WERI-Rb-1 (cell line): ENCODE data around the gene KRT2.

Experiments used
- DNase-seq: peaks from one replicate; pipeline ENCODE4 v3.0.0-alpha.2; 2020
- H3K27ac ChIP-seq: fragments of 250-450 bp; sonication (Bioruptor Pico); 2 replicates; pipeline ENCODE4 v1.5.1; 2020; ENCODE audit warnings: mild to moderate bottlenecking, moderate library complexity
- H3K27me3 ChIP-seq: fragments of 250-450 bp; sonication (Bioruptor Pico); 2 replicates; pipeline ENCODE4 v1.5.1; 2021; ENCODE audit warnings: mild to moderate bottlenecking, low read depth, moderate library complexity; ENCODE audit not compliant: insufficient read depth, severe bottlenecking
- H3K36me3 ChIP-seq: fragments of 250-450 bp; sonication (Bioruptor Pico); 2 replicates; pipeline ENCODE4 v1.5.1; 2020; ENCODE audit warnings: mild to moderate bottlenecking, moderate library complexity
- H3K4me3 ChIP-seq: 2 replicates; pipeline ENCODE4 v1.5.1; 2011; ENCODE audit warnings: low read depth, mild to moderate bottlenecking, control low read depth, low read length
- H3K9me3 ChIP-seq: fragments of 250-450 bp; sonication (Bioruptor Pico); 2 replicates; pipeline ENCODE4 v1.5.1; 2021; ENCODE audit warnings: mild to moderate bottlenecking, moderate library complexity; ENCODE audit not compliant: severe bottlenecking
- TF ChIP-seq, protein P1 (sequence below): IDR thresholded peaks from 2 replicates; pipeline ENCODE4 v1.5.1; 2011; ENCODE audit warnings: low read depth, mild to moderate bottlenecking, control low read depth, inconsistent platforms, low read length

Gene KRT2

GRCh38 chr12:52658196-52658595 is 6.2 kb upstream of the KRT2 start:
- Histone ChIP-seq H3K4me3 (no peak overlapping the region), H3K9me3 (no peaks in the 10 kb centered on the region)

GRCh38 chr12:52657250-52657902 is 5.4 kb upstream of the KRT2 start:
- TF ChIP-seq, protein P1, sequence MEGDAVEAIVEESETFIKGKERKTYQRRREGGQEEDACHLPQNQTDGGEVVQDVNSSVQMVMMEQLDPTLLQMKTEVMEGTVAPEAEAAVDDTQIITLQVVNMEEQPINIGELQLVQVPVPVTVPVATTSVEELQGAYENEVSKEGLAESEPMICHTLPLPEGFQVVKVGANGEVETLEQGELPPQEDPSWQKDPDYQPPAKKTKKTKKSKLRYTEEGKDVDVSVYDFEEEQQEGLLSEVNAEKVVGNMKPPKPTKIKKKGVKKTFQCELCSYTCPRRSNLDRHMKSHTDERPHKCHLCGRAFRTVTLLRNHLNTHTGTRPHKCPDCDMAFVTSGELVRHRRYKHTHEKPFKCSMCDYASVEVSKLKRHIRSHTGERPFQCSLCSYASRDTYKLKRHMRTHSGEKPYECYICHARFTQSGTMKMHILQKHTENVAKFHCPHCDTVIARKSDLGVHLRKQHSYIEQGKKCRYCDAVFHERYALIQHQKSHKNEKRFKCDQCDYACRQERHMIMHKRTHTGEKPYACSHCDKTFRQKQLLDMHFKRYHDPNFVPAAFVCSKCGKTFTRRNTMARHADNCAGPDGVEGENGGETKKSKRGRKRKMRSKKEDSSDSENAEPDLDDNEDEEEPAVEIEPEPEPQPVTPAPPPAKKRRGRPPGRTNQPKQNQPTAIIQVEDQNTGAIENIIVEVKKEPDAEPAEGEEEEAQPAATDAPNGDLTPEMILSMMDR = no peak
- H3K9me3 ChIP-seq = no peaks in the 10 kb centered on the region
- H3K36me3 ChIP-seq = no peaks in the 10 kb centered on the region
- peaks cover 91% of the 10 kb centered on the region for H3K27me3 ChIP-seq
- no peak overlapping the region for H3K27ac ChIP-seq
- no peak overlapping the region for H3K4me3 ChIP-seq
- no peak for DNase-seq

More at GRCh38 chr12:52658196-52658595, 6.2 kb upstream of the KRT2 start:
- Histone ChIP-seq H3K27ac (no peak overlapping the region), H3K36me3 (no peaks in the 10 kb centered on the region), H3K27me3 (peaks cover 91% of the 10 kb centered on the region)
- DNase-seq = no peak
- TF ChIP-seq, protein P1 = no peak

DNA sequence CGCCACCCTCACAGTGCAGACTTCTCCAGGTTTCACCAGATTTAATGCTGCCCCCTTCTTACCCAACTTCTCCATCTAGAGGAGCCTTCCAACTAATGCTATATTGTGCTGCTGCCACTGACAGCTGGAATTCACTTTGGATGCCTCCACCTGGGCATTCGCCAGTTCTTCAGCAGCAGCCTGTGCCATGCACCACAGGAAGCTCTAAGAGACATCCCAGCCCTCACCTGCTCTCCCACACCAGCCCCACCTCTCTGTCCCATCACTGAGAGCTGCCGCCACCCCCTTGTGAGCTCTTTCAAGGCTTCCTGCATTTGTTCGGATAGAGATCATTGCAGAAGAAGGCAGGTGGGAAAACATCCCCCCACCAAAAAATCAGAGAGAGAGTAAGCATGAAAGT is 4.6 kb upstream of the KRT2 start:
- H3K4me3 ChIP-seq = no peak overlapping the region
- DNase-seq = no peak
- no peaks in the 10 kb centered on the region for H3K9me3 ChIP-seq
- no peak overlapping the region for H3K27ac ChIP-seq
- TF ChIP-seq, protein P1 = no peak
- H3K27me3 ChIP-seq = peaks cover 91% of the 10 kb centered on the region
- H3K36me3 ChIP-seq = no peaks in the 10 kb centered on the region

GRCh38 chr12:52655720-52656124 is 3.7 kb upstream of the KRT2 start:
- peaks cover 91% of the 10 kb centered on the region for H3K27me3 ChIP-seq
- TF ChIP-seq, protein P1 = no peak
- no peak overlapping the region for H3K27ac ChIP-seq
- no peak for DNase-seq
- H3K36me3 ChIP-seq = no peaks in the 10 kb centered on the region
- no peaks in the 10 kb centered on the region for H3K9me3 ChIP-seq
- no peak overlapping the region for H3K4me3 ChIP-seq

DNA sequence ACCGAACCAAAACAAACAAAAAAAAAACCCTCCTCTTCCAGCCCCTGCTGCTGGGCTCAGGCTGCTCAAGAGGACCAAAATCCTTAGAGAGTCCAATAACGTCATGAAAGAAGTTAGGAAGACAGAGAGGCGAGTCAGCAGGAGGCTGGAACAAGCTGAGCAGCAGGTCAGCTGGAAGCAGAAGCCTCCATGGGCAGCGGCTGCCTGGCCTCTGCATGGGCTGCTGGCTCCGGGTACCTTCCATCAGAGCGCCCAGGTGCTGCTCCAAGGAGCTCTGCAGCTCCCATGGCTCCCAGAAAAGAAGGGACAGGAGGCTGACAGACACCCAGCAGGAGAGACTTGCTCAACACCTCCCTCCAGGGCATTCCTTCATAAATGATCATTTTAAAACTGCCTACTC is 3.2 kb upstream of the KRT2 start:
- Histone ChIP-seq H3K27me3 (peaks cover 91% of the 10 kb centered on the region), H3K27ac (no peak overlapping the region), H3K9me3 (no peaks in the 10 kb centered on the region), H3K4me3 (no peak overlapping the region), H3K36me3 (no peaks in the 10 kb centered on the region)
- TF ChIP-seq, protein P1 = no peak
- DNase-seq = no peak

- Histone ChIP-seq H3K36me3 (no peaks in the 10 kb centered on the region), H3K9me3 (no peaks in the 10 kb centered on the region), H3K27ac (no peak overlapping the region), H3K27me3 (peaks cover 92% of the 10 kb centered on the region), H3K4me3 (no peak overlapping the region)
- DNase-seq = no peak
- TF ChIP-seq, protein P1 = no peak
These were observed 1.4 kb downstream of the KRT2 start for GRCh38 chr12:52650520-52651081.
